Fibroblast of the conjunctiva (primary cell): Measurements from ENCODE around the gene PSMD2.
"Not testable (repeated sequence)": the region's sequence is repeated elsewhere in the genome, so short reads cannot be mapped to it uniquely, and the experiment has no call there.

Experiments used
- DNase-seq: peaks from one replicate; pipeline ENCODE4 v3.0.0-alpha.2; 2010; ENCODE audit warnings: low read depth

Gene PSMD2

DNA sequence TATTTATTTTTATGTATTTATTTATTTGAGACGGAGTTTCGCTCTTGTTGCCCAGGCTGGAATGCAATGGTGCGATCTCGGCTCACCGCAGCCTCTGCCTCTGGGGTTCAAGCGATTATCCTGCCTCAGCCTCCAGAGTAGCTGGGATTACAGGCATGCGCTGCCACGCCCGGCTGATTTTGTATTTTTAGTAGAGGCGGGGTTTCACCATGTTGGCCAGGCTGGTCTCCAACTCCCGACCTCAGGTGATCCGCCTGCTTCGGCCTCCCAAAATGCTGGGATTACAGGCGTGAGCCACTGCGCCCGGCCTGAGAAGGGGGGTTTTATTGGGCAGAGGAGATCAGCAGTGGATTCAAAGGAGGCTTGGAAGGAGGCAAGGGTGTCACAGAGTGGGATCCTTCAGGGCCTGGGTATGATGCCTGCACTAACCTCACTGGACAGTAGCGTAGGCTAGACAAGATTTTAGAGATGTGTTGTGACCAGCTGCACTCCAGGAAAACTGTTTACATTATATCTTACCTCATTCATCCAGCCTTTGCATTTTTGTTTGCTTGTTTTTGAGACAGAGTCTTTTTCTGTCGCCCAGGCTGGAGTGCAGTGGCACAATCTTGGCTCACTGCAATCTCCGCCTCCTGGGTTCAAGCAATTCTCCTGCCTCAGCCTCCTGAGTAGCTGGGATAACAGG, 40.6 kb downstream of the PSMD2 start:
- DNase-seq, result not testable (repeated sequence)

- DNase-seq, result no peak
Measured at GRCh38 chr3:184341925-184342324, 42.9 kb downstream of the PSMD2 start.

DNA sequence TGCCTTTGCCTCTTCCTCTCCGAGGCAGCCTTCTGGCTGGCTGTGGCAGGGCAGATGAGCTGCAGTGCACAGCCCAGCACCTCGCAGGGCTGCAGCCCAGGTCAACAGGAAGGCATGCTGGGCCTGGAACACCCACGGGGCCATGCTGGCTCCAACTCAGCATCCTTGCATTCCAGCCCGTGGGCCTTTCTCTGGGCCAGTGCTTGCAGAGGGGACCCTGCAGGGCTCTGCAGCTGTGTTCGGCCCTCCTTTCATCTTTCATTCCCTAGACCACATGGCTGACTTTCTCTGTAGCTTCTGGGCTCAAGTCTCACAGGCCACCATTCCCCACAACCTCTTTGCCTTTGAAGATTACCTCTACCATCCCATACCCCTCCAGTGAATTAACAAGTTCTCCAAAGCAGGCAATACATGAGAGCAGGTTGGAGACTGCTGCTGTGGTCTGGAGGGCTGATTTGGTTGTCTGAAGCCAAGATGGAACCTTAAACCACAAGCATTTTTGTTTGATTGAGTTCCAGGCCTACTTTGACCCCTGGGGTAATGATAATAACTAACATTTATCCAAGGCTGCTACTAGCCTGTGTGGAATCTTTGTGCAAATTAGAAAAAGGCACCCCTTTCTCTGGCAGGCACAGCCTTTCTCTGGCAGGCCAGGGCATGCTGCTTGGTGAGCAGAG, 44.3 kb downstream of the PSMD2 start:
- no peak for DNase-seq

DNA sequence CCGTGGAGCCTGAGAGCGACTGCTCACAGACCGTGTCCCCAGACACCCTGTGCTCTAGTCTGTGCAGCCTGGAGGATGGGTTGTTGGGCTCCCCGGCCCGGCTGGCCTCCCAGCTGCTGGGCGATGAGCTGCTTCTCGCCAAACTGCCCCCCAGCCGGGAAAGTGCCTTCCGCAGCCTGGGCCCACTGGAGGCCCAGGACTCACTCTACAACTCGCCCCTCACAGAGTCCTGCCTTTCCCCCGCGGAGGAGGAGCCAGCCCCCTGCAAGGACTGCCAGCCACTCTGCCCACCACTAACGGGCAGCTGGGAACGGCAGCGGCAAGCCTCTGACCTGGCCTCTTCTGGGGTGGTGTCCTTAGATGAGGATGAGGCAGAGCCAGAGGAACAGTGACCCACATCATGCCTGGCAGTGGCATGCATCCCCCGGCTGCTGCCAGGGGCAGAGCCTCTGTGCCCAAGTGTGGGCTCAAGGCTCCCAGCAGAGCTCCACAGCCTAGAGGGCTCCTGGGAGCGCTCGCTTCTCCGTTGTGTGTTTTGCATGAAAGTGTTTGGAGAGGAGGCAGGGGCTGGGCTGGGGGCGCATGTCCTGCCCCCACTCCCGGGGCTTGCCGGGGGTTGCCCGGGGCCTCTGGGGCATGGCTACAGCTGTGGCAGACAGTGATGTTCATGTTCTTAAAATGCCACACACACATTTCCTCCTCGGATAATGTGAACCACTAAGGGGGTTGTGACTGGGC, 45.7 kb downstream of the PSMD2 start:
- DNase-seq, result no peak

GRCh38 chr3:184345317-184346144, 46.5 kb downstream of the PSMD2 start:
- DNase-seq, result no peak

- DNase-seq, result no peak
Measured at GRCh38 chr3:184346480-184347190, 47.6 kb downstream of the PSMD2 start.

- DNase-seq, result no peak
Measured at GRCh38 chr3:184347321-184348056, 48.4 kb downstream of the PSMD2 start.

GRCh38 chr3:184348057-184348382, 49.0 kb downstream of the PSMD2 start:
- no peak for DNase-seq

- no peak for DNase-seq
Measured at GRCh38 chr3:184349563-184350470, 50.8 kb downstream of the PSMD2 start.

- no peak for DNase-seq
Measured at GRCh38 chr3:184350618-184351017, 51.6 kb downstream of the PSMD2 start.

DNA sequence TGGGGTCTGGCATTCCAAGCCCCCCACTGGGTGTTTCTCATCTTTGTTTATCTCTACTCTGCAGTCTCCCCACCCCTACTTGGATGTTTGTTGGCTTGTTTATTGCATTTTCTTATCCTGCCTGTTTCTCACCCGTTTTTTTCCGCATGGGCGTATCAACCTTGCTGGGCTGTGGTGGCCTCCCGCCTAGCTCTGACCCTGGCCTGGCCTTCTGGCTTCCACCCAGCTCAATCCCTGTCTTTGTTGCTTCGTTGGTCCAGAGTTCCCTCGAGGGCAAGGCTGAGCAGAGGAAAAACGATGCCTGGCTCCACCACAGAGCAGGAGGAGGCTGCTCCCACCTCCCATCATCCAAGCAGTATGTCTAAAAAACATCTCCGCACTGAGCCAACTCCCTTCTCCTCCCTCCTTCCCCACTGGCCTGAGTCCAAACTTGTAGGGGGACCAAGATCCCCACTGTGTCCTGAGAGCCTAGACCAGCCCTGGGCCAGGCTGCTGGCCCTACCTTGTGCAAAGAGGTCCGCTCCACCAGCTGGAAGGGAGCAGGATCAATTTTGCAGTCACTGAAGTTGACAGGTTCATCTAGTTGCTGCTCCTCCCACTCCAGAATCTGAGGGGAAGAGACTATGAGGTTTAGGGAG, 52.6 kb downstream of the PSMD2 start:
- no peak for DNase-seq

DNA sequence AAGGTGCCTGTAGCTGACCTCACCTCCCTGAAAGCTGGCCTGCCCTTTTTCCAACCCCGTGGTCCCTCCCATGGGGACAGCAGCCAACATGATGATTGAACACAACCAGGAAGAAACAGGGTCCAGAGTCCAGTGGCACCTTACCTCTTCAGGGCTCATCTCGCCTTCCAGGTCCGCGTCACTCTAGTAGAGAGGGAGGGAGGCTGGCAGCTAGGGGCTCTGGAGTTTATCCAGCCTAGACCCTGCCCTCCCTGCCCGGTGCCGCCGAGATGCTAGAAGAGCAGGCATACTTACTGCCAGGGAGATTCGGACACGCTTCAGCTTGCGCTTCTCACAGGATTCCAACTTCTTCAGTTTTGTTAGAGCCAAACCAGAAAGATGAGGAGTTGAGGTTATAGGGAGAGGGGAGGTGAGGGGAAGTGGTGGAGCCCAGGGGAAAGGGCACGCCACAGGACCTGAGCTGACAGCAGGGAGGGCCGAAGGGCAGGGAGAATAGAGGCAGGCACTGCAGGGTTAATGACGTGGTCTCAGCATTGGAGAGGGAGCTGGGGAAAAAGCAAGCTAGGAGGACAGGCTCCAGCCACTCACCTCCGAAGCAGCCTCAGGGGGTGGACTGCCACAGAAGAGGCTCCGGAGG, 53.2 kb downstream of the PSMD2 start:
- DNase-seq, result no peak

DNA sequence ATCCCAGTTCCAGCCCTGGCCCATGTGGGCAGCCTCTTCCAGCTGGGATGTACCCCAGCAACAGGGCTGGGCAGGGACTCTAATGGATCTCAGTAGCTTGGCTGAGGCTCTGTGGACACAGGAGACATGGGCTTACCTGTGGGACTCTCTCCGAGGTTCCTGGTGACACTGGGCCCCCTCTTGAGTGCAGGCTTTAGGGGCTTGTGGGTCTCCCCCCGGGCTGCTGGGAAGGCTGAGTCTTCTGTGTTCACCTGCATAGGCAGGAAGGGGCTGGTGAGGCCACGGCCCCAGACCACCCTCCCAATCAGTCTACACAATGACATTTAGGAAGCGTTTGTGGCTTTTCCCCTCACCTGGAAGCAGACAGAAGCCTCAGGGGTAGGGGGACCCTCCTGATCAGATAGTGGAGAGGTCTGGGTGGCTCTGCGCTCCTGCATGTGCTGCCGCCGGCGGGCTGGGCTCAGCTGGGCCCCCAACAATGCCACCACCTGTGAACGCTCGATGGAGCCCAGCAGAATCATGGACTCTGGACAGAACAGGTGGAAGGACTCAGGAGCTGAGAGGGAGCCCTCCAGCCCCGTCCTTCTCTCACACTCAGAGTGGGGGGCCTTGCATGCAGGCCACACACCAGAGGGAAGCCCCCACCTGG, 54.0 kb downstream of the PSMD2 start:
- no peak for DNase-seq

- DNase-seq, result no peak
Measured at GRCh38 chr3:184353546-184353941, 54.5 kb downstream of the PSMD2 start.

GRCh38 chr3:184354121-184354728, 55.2 kb downstream of the PSMD2 start:
- DNase-seq, result no peak

GRCh38 chr3:184354754-184355153, 55.7 kb downstream of the PSMD2 start:
- no peak for DNase-seq

DNA sequence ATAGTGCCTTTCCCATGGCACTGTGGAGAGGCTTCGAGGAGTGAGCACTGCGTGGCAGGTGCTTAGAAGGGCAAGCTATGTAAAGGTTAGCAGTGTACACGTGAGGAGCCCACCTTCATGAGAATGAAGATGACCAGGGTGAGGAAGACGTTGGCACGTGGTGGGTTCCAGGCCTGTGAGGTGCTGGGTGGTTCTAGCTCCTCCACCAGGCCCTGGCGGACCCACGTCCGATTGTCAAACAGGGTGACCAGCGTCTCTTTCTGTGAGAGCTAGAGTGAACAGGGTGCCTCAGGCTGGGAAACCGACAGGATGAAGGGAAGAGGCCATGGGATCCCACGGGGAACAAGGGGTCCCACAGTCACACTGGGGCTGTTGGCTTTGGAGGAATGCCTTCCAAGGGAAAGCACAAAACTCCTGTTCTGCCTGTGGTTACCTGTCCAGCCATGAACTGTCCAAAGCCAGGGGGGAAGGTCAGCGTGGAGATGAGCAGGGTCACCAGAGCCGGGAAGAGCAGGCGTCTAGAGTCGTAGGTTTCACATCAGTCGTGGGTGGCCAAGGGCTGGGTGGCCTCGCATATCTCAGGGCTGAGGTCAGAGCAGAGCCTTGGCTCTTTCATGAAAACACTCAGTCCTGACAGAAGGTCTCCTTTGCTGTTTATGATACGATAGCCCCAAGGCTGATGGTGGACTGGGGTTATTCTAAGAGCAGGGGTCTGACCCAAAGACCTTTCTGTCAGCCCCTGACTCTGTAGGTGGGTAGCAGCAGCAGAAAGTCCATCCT, 56.4 kb downstream of the PSMD2 start:
- no peak for DNase-seq
